Measurements from ENCODE around the gene GSTM4.
A peak's percentile ranks its signal among the peaks of the same experiment; 100 is the strongest.
"Not testable (repeated sequence)": the region's sequence is repeated elsewhere in the genome, so short reads cannot be mapped to it uniquely, and the experiment has no call there.

Gene GSTM4

GRCh38 chr1:109639841-109640184 is 16.1 kb upstream of the GSTM4 start:
- no peak for DNase-seq

DNA sequence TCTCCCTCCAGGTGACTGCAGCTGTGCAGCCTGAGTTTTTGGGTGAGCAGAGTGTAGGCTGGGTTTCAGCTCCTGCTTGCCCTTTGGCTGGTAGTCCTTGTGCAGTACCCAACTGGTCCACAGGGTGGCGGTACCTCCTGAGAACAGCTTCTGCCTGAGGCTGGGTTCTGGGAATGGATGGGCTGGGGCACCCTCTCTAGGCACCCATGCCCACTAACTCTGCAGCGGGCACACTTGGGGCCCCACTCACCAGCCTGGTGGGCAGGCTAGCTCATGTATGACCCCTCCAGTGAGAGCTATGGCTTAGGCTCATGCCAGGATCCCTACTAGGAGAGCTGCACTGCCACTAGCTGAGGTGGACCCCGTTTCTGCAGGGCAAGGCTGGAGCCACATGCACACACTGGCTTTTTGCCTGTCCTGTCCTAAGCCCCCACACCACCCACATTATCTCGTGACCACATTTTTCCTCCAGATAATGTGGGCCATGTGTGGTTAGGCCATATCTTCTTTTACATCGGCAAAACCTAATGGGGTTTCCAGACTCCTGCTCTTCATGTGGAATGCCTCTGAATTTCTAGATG is 15.5 kb upstream of the GSTM4 start:
- DNase-seq: peak; percentile 91

DNA sequence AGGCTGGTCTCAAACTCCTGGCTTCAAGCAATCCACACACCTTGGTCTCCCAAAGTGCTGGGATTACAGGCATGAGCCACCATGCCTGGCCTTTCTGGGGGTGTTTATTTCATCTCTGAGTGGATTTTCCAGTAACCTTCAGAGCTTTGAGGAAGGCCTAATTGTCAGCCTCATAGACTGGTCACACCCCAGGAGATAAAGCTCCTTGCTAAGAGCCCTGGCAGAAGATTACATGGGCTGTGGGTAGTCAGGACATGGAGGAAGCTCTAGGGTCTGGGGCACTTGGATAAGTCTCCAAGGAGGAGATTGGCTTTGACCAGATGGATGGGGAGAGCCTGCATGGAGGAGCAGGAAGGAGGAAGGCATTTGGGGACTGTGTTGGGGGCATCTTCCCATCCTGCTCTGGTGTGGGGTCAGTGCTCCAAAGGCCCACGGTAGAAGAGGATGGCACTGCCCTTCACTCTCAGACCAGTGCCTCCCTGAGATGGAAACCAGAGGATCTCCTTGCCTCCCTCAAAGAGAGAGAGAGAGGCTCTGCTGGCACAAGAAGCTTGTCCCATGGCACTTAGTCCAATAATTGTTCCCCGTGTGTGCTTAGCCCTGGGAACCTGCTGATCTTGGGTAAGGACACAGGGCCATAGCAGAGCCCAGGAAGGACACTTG is 14.7 kb upstream of the GSTM4 start:
- peak; percentile 29 for DNase-seq

- no peak for DNase-seq
These were observed 14.0 kb upstream of the GSTM4 start for GRCh38 chr1:109641861-109642260.

GRCh38 chr1:109642626-109643025 is 13.3 kb upstream of the GSTM4 start:
- DNase-seq: peak; percentile 4

- peak; percentile 90 for DNase-seq
These were observed 12.3 kb upstream of the GSTM4 start for GRCh38 chr1:109643385-109644230.

- DNase-seq: peak; percentile 60
These were observed 11.2 kb upstream of the GSTM4 start for GRCh38 chr1:109644670-109645069.

DNA sequence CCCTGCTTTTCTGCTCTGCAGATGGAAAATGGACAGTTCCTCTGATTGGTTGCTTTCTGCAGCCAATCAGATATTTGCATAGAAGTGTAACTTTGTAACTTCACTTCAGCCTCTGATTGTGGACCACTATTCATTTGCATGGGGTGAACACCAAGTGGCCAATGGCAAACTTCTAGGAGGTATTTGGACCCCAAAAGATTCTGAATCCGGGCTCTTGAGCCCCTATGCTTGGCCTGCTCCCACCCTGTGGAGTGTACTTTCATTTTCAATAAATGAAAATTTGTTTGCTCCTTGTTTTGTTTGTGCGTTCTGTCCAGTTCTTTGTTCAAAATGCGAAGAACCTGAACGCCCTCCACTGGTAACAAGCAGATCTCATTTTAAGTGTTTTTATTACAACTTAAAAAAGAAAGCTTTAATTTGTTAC is 6.4 kb upstream of the GSTM4 start:
- DNase-seq: peak; percentile 28

GRCh38 chr1:109650609-109651008 is 5.3 kb upstream of the GSTM4 start:
- DNase-seq: no peak

DNA sequence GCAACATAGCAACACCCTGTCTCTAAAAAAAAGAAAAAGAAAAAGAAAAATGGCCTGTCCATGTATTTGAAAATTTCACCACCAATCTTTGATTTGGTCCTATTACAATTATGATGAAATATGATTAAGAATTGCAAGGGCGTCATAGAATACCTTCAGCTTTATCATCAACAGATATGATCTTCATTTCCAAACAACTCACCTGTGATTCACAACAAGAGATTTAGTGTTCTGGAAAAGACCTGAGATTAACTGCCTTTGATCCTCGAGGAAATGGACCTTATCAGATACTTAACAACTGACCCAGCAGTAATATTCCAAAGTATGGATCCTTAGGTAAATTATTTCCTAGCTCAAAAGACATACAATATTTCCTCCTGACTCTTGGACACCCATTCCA is 3.5 kb upstream of the GSTM4 start:
- no peak for DNase-seq

DNA sequence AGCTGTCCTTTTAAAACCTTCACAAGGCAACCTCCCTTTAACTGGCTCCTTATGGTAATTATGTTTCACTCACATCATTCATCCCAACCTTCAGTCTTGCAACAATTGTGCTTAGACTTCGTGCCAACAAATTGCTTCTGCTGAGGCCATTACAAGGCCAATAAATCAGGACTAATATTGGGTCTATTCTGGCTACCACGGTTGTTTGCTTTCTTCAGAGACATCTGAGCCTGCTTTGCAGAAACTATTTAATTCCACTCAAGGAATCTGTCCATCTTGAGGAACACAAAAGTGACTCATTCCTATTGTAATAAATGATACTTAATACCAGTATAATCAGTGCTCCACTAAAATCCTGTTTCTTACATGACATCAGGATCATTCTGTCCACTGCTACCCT is 2.6 kb upstream of the GSTM4 start:
- DNase-seq: no peak

GRCh38 chr1:109654519-109654918 is 1.4 kb upstream of the GSTM4 start:
- peak; percentile 34 for DNase-seq

- peak; percentile 19 for DNase-seq
These were observed 1.5 kb downstream of the GSTM4 start for GRCh38 chr1:109657395-109657794.

DNA sequence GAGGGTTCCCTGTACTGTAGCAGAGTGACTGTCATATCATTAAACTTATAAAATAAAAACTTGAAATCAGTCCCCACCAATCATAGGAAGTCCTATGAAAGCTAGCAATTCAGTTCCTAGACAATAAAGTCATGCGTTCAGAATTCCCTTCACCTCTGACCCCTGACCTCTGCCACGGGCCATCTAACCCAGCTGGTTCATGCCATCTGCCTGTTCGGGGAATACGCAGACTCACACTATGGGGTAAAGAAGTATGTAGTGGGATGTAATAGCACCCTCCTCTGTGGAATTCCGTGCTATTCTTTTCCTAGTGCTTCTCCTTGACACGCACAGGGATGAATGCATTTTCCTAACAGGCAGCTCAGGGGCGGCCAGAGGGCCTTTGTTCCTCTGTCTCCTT is 2.1 kb downstream of the GSTM4 start:
- peak; percentile 33 for DNase-seq

GRCh38 chr1:109658533-109659042 is 2.7 kb downstream of the GSTM4 start:
- DNase-seq: peak; percentile 42

- DNase-seq: peak; percentile 29
These were observed 3.2 kb downstream of the GSTM4 start for GRCh38 chr1:109659145-109659544.

DNA sequence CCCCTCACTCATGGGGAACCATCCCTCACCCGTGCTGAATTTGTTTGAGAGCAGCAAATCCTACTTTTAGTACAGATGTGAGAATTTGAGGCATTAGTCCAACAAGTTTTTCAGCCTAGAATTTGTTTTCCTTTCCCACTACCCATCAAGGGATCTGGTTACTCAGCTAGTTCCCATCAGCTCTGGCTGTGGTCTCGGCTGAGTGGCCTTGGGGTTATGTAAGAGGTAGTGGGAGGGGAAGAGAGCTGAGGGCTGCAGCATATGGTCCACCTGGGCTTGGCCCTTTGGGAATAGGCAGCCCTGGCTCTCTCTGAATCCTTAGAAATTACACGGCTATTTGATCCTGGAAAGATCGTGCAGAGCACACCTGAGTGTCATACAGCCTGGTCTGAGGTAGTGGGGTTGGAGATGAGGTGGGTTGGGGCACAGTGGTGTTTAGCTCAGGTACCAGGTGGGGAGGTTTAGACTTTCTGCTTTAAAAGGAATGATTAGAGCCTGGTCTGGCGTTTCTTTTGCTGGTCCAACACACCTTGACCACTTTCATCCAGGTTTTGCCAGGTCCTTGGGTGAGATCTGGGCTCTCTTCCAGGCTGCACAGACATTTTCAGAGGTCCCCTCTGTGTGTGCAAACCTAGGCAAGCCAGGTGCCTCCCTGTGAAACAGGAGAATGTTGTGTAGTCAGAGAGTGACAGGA is 4.2 kb downstream of the GSTM4 start:
- peak; percentile 22 for DNase-seq

DNA sequence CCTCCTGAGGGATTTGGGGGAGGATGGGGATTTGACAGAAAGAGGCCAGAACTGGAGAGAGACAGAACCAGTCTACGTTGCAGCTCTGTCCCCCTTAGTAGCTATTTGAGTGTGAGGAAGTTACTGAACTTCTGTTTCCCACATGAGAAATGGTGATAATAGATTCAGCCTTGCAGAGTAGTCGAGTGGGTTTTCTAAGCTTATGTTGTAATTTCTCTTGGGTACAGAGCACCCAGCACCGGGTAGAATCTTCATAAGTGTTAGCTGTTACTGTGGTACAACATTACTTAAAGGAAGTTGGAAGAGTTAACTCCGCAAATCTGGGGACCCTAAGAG is 4.8 kb downstream of the GSTM4 start:
- not testable (repeated sequence) for DNase-seq

DNA sequence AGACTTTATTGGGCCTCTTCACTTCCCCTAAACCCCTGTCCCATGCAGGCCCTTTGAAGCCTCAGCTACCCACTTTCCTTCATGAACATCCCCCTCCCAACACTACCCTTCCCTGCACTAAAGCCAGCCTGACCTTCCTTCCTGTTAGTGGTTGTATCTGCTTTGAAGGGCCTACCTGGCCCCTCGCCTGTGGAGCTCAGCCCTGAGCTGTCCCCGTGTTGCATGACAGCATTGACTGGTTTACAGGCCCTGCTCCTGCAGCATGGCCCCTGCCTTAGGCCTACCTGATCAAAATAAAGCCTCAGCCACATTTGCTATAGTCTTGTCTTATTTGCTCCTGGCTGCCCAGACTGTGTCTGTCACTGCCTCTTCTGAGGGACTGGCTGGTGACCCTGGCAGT is 5.5 kb downstream of the GSTM4 start:
- peak; percentile 29 for DNase-seq

DNA sequence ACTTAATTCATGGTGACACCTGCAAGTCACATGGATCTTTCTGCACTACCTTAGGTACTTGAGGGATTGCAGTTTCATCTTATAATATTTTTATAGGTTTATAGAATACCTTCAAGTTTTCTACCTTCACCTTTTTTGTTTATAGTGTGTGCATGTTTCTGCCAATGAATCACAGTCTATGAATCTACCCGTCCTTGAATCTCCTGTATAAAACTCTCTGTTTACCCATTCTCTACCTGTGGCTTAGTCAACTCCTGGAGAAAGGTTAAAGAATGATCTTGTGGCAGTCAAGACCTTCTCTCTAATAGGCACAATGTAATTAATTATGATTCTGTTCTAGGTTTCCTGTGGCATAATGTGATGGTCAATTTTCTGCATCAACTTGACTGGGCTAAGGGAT is 8.8 kb downstream of the GSTM4 start:
- no peak for DNase-seq

- peak; percentile 96 for DNase-seq
These were observed 11.7 kb downstream of the GSTM4 start, which contains the start of gene GSTM2 for GRCh38 chr1:109667452-109668122. TSS of gene GSTM2 (plus strand) at chr1:109668057. CDS start at chr1:109668116, 59 bp downstream.

- peak; percentile 37 for DNase-seq
These were observed 12.3 kb downstream of the GSTM4 start for GRCh38 chr1:109668123-109668775.
